NCI-H82 treated with DMSO at 0.1 percent for 48 hours (cell line): Measurements from ENCODE around the gene COL27A1.

ENCODE experiments used
- DNase-seq: peaks from one replicate; lab custom pipeline; 2025; ENCODE audit not compliant: unreplicated experiment; lab: John Stamatoyannopoulos, UW

Gene COL27A1

DNA sequence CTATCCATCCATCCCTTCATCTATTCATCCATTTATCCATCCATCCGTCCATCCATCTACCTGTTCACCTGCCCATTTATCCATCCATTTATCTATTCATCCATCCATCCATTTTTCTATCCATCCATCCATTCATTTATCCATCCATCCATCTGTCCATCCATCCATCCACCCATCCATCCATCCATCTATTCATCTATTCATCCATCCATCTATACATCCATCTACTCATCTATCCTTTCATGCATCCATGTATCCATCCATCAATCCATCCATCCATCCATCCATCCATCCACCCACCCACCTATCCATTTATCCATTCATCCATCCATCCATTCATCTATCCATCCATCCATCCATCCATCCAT, 10.8 kb downstream of the COL27A1 start:
- no peak for DNase-seq

DNA sequence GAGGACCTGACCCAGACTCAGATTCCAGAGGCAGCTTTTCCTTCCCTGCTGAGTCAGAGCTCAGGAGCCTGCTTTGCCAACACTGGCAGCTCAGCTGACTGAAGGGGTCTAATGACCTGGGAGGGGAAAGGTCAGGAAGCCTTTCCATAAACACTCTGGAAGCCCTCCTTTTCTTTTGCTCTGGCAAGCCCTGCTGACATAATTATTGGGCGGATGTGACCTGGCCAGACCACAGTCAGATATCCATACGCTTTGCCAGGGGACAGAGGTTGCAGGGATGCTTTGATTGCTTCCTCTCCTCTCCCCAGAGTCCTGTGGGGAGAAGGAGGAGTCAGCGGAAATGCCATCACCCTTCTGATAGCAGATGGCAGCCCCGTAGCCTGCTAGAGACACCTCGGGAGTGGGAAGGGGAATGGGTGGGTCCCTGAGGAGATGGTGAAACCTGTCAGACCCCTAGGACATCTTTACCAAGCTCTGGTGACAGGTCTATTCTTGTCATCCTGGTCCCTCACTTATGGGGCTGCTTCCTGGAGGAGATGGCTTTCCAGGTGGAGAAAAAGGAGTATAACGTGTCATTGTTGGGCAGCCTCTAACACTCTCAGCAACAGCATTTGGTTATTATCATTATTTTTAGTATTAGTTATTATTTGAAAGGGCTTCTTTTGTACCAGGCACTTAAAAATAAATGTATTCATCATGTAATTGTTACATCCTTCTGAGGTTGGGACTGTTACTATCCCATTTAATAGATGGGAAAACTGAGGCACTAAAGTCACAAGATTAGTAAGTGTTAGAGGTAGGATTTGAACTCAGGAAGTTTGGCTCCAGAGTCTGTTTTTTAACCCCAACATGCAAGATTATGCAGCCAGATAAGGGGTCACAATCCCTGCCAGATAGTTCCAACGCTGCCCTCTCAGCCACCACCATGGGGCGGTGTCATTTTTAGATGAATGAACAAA, 11.6 kb downstream of the COL27A1 start:
- no peak for DNase-seq

DNA sequence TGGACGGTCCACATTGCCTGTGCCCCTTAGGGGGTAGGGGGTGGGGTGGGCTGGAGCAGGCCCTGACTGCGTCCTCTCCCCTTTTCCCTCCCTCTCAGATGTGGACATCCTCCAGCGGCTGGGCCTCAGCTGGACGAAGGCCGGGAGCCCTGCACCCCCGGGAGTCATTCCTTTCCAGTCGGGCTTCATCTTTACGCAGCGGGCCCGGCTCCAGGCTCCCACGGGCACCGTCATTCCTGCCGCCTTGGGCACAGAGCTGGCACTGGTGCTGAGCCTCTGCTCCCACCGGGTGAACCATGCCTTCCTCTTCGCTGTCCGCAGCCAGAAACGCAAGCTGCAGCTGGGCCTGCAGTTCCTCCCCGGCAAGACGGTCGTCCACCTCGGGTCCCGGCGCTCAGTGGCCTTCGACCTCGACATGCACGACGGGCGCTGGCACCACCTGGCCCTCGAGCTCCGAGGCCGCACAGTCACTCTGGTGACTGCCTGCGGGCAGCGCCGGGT, 12.3 kb downstream of the COL27A1 start:
- DNase-seq = no peak

DNA sequence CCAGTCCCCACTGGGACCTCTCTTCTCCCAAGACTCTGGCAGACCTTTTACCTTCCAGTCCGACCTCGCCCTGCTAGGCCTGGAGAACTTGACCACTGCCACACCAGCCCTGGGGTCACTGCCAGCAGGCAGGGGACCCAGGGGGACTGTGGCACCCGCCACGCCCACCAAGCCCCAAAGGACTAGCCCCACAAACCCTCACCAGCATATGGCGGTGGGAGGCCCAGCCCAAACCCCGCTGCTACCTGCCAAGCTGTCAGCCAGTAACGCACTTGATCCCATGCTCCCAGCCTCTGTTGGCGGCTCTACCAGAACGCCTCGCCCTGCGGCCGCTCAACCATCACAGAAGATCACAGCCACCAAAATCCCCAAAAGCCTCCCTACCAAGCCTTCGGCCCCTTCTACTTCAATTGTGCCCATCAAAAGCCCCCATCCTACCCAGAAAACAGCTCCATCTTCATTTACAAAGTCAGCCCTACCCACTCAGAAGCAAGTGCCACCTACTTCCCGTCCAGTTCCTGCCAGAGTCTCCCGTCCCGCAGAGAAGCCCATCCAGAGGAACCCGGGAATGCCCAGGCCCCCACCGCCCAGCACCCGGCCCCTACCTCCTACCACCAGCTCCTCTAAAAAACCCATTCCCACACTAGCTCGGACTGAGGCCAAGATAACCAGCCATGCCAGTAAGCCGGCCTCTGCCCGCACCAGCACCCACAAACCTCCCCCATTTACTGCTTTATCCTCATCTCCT, 13.1 kb downstream of the COL27A1 start:
- DNase-seq = no peak

DNA sequence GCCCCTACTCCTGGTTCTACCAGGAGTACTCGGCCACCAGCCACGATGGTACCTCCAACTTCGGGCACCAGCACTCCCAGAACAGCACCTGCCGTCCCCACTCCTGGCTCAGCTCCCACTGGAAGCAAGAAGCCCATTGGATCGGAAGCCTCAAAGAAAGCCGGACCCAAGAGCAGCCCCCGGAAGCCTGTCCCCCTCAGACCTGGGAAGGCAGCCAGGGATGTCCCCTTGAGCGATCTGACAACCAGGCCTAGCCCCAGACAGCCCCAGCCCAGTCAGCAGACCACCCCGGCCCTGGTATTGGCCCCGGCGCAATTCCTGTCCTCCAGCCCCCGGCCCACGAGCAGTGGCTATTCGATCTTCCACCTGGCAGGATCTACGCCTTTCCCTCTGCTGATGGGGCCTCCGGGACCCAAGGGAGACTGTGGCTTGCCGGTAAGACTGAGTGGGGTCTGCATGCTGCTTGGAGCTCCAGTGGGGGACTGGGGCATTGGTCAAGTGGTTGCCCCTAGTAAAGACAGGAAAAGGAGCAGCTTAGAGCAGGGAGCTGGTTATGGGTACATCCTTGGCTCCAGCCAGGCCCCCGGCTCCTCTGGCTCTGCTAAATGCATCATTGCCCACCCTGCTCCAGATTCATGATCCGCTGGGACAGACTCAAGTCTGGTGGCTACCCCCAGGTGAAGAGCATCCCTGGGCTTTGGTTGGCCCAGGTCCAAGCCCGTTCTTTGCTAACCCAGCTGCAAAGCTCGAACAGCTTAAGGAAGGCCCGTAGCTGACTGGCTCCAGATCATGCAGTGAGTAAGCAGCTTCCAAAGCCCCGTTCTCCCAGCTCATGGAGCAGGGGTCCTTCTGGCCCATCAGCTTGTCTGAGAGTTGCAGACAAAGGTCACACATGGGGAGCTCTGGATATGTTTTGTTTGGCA, 14.0 kb downstream of the COL27A1 start:
- DNase-seq = no peak

DNA sequence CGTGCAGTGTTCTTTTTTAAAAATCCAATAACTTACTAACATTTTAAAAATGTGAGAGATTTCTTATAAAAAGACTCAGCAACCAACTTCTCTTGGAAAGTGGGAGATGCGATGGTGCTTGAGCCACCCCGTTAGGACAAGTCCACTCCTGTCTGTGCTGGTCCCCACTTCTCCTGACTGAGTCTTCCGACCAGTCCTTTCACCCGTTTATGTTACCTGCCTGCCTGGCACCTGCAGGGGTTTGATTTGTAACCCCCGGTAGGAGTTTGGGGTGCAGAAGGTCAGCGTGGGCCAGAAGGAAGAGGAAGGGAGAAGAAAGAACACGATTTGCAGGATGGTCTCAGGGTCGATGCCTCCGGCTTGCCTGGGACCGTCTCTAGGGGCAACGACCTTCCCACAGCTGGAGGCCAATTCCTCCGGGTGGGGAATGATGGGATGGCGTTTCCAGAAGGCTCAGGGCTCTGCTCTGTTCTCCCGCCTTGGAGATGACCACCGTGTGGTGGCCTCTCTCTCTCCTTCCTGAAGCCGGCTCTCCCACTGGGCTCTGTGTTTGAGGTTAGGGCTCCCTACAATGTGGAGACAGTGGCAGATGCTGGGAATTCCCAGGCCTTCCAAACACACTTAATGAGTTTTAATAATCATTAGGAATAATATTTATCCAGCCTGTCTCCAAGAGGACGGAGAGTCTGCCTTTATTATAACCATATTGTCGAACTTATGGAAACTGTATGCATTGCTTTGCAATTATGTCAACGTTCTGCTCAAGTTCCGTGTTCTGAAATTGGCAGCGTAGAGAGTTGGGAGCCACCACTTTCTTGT, 14.8 kb downstream of the COL27A1 start:
- no peak for DNase-seq

DNA sequence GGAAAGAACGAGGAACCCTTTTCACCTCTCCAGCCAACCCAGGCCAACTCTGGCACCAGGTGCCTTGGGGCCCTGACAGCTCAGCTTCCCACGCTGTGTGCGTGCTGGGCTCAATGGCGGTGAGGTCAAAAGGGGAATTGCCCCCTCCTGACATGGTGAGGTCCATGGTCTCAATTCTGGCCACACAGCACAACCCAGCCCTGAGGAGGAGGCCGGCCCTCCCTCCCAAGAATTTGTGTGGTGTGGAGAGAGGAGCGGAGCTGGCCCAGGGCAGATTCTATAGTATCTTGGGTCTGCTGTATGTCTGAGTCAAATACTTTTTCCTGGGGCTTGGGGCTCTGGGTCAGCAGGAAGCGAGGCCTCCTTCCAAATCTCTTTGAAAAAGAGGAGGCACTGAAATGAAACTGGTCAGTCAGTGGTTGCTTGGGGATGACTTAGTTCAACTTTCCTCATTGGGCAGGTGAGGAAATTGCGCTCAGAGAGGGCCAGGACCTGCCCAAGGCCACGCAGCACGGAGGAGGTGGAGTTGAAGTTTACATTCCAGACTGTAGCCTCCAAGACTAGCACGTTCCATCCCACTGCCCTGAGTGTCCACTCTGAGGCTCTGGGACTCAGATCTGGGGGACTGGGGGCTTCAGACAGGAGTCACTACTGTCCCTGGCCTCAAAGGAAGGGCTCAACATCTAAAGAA, 15.6 kb downstream of the COL27A1 start:
- no peak for DNase-seq

DNA sequence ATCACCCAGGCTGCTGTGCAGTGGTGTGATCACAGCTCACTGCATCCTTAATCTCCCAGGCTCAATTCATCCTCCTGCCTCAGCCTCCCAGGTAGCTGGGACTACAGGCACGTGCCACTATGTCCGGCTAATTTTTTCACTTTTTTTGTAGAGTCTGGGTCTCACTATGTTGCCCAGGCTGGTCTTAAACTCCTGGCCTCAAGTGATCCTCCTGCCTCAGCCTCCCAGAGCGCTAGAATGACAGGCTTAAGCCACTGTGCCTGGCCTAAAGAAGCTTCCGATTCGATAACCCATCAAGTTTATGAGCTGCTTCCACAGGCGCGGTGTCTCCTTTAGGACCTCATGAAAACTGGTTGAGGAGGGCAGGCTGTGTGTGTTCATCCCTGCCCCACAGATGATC, 16.2 kb downstream of the COL27A1 start:
- DNase-seq = no peak

DNA sequence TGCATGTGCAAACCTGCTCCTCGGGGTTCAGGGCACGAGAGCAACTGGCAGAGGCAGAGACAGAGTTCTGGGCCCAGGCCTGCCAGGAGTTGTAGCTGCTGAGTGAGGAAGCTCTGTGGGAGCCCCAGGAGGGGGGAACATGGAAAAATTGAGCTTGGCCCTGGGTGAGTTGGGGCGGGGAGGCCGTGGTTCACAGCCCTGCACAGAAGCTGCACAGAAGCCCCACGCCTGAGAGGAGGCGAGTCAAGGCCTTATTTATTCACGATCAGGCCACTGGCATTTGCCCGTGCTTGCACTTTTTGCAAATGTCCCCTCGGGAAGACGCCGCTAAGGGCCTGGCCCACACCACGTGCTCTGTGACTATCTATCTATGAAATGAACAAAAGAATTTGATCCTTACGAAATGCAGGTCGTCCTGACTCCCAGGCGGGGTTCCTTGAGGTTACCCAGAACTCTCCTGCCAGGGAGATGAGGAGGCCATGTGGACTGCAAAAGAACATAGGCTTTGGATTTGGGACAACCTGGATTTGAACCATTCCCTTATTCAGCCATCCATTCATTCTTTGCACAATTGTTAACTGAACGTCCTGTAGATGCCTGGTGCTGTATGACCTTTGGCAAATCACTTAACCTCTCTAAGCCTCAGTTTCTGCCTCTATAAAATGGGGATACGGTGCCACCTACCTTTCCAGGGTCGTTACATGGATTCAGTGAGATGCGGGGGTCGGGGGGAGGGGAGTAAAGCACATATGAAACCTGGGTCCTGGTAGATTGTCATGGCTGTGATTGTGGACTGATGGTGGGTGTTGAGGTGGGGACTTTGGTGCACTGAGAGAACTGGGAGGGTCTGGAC, 17.9 kb downstream of the COL27A1 start:
- no peak for DNase-seq

DNA sequence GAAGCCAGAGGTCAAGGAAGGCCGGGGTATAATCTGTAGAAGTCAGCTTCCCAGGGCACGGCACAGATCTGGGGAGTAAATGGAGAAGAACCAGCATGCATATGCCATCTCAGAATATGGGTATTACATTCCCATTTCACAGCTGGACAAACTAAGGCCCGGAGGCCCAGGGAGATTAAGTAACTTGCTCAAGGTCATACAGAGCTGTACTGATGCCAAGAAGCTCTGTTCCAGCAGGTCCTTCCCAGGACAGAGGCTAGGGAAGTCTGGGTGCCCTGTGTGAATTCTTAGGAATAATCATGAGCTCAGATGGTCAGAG, 19.2 kb downstream of the COL27A1 start:
- no peak for DNase-seq

DNA sequence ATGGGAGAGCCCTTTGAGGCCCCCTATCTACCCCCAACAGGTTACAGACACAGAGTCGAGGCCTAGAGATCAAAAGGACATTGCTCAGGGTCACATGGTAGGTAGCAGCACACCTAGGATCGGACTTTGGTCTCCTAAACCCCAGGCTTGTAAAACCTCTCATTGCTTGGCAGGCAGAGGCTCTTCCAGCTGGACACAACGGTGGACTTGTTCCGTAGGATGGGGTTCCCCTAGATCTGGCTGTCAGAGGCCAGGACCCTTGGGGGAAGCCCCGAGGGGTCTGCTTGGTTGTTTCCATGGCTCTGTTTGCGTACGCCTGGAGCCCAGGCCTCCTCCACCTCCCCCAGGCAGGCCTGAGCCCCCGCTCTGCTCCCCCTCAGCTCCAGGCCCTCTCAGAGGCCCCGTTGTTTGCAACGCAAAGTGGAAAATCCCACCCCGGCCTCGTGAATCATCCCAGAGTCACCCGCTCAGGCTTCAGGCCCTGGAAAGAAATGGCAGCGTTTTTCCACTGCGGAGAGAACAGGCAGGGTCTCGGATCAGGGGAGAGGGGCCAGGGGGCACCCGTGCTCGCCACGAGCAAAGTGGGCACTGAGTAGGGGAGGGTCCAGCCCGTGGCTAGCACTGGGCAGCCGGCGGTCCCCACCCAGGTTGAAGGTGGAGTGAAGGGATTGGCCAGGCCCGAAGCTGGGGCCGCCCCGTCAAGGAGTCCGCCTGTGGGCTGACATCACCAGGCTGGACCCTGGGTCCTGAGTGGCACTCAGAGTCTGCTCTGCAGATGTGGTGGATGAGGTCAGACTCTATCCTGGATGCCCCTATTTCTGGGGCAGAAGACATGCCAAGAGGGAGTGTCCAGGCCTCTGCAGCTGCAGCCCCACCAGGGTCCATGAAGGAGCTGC, 19.8 kb downstream of the COL27A1 start:
- DNase-seq = no peak

DNA sequence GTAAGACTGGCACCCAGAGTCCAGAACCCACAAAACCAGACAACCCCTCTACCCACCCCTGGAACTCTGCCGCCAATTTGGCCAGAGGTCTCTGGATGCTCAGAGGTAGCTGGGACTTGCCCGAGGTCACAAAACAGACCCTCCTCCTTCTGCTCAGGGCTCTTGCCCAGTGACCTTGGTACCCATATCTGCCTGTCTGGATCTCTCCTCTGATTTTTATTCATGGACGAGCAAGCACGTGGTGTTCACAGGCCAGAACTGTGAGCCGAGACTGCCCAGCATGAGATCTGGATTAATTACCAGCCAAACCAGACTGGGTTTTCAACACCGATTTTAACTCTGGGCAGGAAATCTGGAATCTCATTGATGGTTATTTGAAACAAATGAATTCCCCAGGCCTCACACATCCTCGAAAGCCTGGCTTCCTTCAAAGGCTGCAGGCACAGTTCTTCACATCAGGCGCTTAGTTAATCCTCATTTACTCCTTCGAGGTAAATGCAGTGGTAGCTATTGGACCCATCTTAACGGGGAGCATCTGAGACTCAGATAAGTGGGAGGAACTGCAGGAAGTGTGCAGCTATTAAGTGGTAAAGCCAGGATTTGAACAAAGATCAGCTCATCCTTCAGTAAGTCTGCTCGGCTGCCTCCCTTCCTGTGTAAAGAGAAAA, 21.4 kb downstream of the COL27A1 start:
- DNase-seq = peak; percentile 9

DNA sequence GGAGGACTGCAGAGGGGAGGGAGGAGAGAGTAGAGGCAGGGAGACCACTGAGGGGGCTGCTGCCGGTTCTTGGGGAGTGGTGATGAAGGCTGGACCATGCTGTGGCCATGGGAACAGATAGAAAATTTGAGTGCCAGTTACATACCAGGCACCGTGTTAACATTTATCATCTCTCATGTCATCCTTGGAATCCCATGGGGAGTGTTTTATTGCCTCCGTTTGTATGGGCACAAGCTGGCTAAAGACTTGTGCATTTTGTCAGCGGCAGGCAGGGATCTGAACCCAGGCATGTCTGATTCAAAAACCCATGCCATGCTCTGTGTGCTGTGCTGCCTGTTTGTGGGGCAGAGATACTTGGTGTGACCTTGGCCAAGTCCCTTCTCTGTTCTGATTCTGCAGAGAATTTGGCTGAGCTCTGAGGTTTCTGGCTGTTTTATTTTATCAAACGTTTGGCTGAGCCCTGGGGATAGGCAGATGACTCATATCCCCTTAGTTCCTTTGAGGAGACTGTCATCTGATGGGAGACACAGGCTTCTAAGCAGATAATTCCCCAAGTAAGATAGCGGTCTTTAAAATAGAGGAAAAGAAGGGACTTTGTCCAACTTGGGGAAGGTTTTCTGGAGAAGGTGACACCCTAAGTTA, 22.2 kb downstream of the COL27A1 start:
- no peak for DNase-seq

DNA sequence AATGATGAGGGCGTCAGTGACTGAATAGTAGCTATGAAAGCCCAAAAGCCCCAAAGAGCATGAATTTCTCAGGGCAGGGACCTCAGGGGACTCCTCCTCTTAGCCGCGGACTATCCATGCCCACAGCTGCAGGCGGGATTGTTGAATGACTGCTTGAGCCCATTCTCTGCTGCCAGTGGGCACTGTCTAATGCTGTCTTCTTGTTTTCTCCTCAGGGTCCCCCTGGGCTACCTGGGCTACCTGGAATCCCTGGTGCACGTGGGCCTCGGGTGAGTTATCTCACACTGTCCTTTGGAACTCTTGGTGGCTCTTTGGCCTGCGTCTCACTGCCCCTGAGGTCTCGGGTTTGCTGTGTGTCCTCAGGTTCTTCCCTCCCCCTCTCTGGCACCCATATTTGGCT, 22.7 kb downstream of the COL27A1 start:
- DNase-seq = no peak

DNA sequence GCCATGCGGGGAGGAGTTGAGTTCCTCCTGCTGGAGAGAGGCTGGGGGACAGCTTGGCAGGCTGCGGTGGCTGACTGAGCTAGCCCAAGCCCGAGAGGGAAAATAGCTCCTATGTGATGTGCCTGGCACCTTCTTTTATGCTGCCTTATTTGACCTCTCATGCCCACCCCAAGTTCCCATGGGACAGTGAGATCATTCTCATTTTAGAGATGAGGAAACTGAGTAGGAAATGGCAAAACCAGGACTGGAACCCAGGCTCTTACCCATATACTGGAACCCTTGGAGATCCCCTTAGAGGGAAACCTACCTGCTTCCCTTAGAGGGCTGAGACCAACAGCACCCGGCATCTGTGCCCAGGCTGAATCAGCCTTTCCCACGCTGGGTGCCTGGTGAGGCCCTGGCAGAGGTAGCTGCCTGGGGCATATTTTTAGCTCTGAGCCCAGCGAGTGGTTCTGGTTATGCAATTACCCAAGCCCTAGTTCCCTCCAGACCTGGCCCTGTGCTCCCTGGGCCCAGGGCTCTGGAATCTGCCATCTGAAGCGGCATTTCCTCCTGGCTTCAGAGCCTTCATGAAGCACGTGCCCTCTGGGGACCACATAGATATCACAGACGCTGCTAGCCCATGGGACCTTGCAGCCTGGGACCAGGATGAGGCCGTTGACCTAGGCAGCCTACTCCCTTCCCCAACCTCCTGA, 23.6 kb downstream of the COL27A1 start:
- DNase-seq = no peak

DNA sequence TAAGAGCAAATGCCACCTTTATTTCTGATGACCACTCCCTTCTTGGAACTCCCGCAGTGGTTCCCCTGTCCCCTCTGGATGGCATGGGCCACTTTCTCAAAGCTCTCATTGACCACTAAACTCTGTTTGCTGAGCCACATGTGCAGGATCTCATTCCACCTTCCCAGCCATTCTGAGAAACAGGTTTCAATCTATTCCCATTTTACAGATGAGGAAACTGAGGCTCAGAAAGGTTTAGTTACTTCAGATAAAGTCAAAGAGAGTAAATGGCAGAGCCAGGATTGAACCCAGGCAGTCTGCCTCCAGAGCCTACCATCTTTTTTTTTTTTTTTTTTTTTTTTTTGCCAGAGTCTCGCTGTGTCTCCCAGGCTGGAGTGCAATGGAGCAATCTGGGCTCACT, 24.2 kb downstream of the COL27A1 start:
- no peak for DNase-seq
